Measurements from ENCODE around the gene MCOLN1. TPM values are rescaled to one million over a fixed set of nuclear protein-coding genes. Genes with fewer than 3 reads are reported as not detected.

Gene MCOLN1
- total and polyA plus RNA-seq, 9 of the 15 experiments (the other 6 are each of a cell fraction or from before 2014, with no cell fraction given): 0.25 to 15.4 (median 7.1) TPM

GRCh38 chr19:7535047-7535997 lies 12.9 kb downstream of the MCOLN1 start, which contains the start of gene PNPLA6 (continued):
- TF ChIP-seq ZNF449 (CRISPR knock-in tag; IDR thresholded peaks at IDR 0.05): no peak
- no peak for TF ChIP-seq TAF15 (IDR thresholded peaks at IDR 0.05; ENCODE audit: low read depth, low read length)
- TF ChIP-seq GATA2 (CRISPR knock-in tag; IDR thresholded peaks at IDR 0.05): no peak
- no peak for TF ChIP-seq BDP1 (IDR thresholded peaks at IDR 0.05; ENCODE audit: insufficient read depth, insufficient read length)
- TF ChIP-seq MEF2D (tag; conservative IDR thresholded peaks at IDR 0.05; ENCODE audit: low read depth): 0 out of 2 replicates have a peak, but pooled peaks have one; percentile 28
- no peak for TF ChIP-seq HNRNPUL1 (IDR thresholded peaks at IDR 0.05; ENCODE audit: low read length)
- TF ChIP-seq KDM2B (CRISPR knock-in tag; IDR thresholded peaks at IDR 0.05): no peak
- peak; percentile 72; the same call in 1 of the 2 replicates for TF ChIP-seq ZNF609 (CRISPR knock-in tag; IDR thresholded peaks at IDR 0.05; ENCODE audit: borderline replicate concordance)
- no peak for TF ChIP-seq SMAD1 (IDR thresholded peaks at IDR 0.05; ENCODE audit: low read depth, low read length, partially characterized antibody)
- TF ChIP-seq NCOR1 (IDR thresholded peaks at IDR 0.05): no peak
- TF ChIP-seq JUND (IDR thresholded peaks at IDR 0.05; ENCODE audit: borderline replicate concordance, low read depth, low read length): peak; percentile 83
- peak; percentile 72; the same call in 1 of the 3 replicates for TF ChIP-seq JUND (tag; IDR thresholded peaks at IDR 0.05; ENCODE audit: borderline replicate concordance, low read depth, low read length)
- peak; percentile 68; the same call in 1 of the 2 replicates for TF ChIP-seq KLF13 (tag; IDR thresholded peaks at IDR 0.05; ENCODE audit: borderline replicate concordance, low read depth)
- TF ChIP-seq CREB3L1 (IDR thresholded peaks at IDR 0.05; ENCODE audit: borderline replicate concordance, low read depth): peak; percentile 93
- TF ChIP-seq SNIP1 (IDR thresholded peaks at IDR 0.05; ENCODE audit: low read depth): no peak
- no peak for TF ChIP-seq ZC3H8 (IDR thresholded peaks at IDR 0.05)
- TF ChIP-seq SNAPC5 (CRISPR knock-in tag; IDR thresholded peaks at IDR 0.05): no peak
- TF ChIP-seq PTBP1 (IDR thresholded peaks at IDR 0.05; ENCODE audit: low read depth, low read length): peak; percentile 99
- no peak for TF ChIP-seq PRPF4 (IDR thresholded peaks at IDR 0.05; ENCODE audit: insufficient read depth, low read depth, low read length, poor library complexity, severe bottlenecking)
- TF ChIP-seq BCOR (IDR thresholded peaks at IDR 0.05): peak; percentile 98

Measured in K562 (cell line).